Stimulated activated CD4-positive, alpha-beta T cell treated with anti-CD3 and anti-CD28 coated beads, Interleukin-12 subunit alpha, Interleukin-12 subunit beta, amount 100 ng/mL, for 4 hours (primary cell): Measurements from ENCODE around the gene CDK12.
"Not testable (repeated sequence)": the region's sequence is repeated elsewhere in the genome, so short reads cannot be mapped to it uniquely, and the experiment has no call there.

ENCODE experiments used
- DNase-seq: peaks from one replicate; pipeline ENCODE4 v3.0.0-alpha.2; 2020

CDK12 gene

DNA sequence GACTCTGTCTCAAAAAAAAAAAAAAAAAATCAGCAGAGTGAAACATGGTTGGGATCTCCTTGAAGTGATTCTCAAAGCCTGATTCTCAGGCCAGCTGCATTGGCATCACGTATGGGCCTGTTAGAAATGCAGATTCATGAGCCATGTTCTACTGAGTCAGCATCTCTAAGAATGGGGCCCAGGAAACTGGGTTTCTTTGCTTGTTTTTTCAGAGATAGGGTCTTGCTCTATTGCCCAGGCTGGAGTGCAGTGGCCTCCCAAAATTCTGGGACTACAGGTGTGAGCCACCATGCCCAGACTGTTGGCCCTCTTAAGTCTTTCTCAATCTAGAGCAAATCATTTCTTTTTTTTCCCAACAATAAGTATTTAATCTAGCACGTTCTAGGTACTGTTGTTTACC is 47.7 kb downstream of the CDK12 start:
- no peak for DNase-seq

DNA sequence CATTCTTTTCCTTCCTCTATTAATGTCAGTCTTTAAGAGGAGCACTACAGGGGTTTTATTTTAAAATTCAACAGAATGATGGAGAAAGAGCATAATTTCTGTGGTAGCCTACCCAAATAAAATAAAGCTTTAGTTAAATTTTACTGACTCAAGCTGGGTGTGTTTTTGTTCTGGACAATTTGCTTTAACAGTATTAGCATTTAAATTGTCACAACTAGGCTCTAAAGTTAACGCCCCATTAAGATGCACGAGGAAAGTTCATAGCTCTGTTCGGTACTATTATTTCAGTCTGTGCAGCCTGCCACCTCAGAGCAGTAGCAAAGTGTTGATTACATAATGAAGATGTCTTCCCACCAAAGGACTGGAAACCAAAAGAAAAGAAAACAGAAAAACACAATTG is 52.0 kb downstream of the CDK12 start:
- no peak for DNase-seq

DNA sequence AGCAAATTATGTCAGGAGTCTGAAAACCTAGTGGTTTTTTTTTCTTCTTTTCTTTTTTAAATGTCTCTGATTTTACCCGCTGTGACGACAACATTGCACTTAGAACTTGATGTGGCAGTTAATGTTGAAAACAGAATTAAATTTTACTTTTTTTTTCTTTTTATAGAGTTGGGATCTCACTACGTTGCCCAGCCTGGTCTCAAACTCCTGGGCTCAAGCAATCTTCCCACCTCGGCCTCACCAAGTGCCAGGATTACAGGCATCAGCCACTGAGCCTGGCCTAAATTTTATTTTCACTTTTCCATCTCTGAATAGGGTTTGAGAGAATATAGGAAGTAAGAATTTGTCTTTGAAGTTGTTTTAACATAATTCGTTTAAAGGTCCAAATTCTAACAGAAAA is 52.6 kb downstream of the CDK12 start:
- no peak for DNase-seq

DNA sequence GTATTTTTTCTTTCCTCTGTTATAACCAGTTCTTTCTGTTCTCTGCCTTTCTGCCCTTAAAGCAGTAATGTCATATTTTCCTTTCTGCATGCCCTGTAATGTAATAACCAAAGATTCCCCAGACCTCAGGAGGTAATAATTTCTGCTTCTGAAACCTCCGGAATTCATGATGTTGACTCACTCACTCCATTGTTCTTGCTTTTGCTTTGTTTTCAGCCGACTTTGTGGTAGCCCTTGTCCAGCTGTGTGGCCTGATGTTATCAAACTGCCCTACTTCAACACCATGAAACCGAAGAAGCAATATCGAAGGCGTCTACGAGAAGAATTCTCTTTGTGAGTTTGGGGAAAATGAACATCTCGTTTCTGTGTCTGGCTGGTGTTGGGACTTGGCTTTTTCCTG is 55.9 kb downstream of the CDK12 start:
- DNase-seq = no peak

DNA sequence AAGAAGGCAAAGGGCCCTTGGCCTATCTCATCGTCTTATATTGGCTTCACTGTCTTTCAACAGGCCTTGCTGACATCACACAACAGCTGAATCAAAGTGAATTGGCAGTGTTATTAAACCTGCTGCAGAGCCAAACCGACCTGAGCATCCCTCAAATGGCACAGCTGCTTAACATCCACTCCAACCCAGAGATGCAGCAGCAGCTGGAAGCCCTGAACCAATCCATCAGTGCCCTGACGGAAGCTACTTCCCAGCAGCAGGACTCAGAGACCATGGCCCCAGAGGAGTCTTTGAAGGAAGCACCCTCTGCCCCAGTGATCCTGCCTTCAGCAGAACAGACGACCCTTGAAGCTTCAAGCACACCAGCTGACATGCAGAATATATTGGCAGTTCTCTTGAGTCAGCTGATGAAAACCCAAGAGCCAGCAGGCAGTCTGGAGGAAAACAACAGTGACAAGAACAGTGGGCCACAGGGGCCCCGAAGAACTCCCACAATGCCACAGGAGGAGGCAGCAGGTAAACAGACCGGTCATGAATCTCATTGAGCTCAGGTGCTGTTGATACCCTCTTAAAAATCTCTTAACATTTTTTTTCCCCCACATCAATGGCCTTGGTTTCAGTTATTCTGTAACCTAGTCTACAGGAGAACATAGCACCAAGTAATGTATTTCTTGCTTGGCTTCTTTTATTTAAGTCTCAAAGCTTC is 64.7 kb downstream of the CDK12 start:
- no peak for DNase-seq

DNA sequence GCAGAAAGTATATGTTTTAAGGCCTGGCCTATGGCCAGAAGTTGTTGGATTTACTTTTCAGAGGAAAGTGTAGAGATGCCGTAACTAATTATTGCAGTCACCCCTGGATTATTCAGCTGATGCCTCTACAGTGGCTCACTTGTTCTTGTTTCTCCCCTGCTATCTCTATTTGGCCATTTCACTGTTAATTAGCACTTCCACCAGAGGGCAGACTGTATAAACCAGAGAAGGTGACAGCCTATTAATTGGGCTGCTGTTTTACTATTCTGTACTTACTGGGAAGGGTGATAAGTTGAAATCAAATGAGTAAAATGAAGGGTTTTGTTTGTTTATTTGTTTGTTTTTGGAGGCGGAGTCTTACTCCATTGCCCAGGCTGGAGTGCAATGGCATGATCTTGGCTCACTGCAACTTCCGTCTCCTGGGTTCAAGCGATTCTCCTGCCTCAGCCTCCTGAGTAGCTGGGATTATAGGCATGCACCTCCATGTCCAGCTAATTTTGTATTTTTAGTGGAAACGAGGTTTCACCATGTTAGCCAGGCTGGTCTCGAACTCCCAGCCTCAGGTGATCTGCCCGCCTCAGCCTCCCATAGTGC is 66.0 kb downstream of the CDK12 start:
- no peak for DNase-seq

DNA sequence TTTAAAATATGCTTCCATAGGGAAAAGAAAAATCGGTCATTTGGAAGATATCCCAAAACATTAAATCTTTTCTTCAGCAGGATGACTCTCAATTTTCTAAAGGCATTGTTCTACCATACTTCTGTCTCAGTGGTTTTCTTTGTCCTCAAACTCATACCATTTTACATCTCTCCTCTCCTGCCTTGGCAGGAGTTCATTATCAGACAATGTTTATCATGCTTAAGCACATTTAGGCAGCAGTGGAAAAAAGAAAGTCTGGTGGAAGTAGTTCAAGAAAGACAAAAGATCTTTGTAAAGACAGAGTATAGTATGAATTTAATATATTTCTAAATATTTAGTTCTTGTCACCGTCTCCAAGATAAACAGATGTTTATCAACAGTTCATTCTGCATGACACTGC is 68.2 kb downstream of the CDK12 start:
- DNase-seq = no peak

DNA sequence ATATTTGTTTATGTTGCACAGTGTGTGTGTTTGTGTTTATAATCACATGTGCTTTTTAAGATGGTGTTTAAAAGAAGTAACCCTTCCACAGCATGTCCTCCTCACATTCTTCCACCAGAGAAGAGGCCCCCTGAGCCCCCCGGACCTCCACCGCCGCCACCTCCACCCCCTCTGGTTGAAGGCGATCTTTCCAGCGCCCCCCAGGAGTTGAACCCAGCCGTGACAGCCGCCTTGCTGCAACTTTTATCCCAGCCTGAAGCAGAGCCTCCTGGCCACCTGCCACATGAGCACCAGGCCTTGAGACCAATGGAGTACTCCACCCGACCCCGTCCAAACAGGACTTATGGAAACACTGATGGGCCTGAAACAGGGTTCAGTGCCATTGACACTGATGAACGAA is 69.2 kb downstream of the CDK12 start:
- no peak for DNase-seq

DNA sequence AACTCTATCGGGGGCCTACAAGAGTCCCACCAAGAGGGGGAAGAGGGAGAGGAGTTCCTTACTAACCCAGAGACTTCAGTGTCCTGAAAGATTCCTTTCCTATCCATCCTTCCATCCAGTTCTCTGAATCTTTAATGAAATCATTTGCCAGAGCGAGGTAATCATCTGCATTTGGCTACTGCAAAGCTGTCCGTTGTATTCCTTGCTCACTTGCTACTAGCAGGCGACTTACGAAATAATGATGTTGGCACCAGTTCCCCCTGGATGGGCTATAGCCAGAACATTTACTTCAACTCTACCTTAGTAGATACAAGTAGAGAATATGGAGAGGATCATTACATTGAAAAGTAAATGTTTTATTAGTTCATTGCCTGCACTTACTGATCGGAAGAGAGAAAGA is 70.0 kb downstream of the CDK12 start:
- DNase-seq = no peak

DNA sequence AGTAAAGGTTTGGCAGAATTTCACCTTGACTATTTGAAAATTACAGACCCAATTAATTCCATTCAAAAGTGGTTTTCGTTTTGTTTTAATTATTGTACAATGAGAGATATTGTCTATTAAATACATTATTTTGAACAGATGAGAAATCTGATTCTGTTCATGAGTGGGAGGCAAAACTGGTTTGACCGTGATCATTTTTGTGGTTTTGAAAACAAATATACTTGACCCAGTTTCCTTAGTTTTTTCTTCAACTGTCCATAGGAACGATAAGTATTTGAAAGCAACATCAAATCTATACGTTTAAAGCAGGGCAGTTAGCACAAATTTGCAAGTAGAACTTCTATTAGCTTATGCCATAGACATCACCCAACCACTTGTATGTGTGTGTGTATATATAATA is 72.6 kb downstream of the CDK12 start:
- no peak for DNase-seq

DNA sequence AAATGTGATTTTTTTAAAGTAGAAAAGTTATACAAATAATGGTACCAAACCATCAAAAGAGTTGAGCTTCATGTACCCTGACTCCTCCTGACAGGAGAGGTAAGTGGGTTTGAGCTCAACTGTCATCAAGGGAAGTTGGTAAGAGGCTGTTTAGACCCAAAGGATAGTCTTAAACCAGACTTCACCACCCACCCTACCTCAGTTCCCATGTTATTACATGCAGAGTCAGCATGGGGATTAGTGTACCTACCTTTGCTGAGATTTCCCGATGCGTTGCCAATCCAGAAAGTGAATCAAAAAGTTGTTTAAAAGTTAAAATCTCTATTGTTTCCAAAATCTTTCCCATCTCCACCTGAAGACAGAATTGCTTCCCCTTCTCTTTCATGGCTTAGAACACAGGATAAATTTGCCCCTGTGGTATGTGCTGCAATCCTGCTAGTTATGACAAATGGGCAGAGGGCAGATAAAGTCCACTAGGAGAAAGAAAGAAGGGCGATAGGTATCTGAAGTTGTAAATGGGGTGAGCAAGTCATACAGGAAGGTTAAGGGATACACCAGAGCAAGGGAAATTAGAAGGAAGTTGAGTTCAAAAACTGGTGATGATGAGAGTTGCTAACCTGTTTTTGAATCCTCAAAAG is 73.6 kb downstream of the CDK12 start:
- no peak for DNase-seq

DNA sequence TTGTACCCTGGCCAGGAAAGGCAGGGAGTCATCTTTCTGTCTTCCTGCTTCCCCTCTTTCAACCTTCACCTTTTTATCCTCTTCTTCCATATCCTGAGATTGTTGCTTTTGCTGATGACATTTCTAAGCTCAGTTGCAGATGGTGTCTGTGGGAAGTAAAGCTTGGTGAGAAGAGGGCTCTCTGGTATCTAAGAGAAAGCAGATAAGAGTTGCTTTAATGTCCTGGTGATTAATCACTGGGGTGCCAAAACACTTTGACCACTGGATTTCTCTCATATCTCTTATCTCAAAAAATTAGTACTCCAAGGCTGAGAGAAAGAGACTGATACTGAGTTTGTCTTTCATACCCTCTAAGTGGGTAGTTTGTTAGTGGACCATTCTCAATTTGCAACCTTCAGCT is 75.2 kb downstream of the CDK12 start:
- no peak for DNase-seq

DNA sequence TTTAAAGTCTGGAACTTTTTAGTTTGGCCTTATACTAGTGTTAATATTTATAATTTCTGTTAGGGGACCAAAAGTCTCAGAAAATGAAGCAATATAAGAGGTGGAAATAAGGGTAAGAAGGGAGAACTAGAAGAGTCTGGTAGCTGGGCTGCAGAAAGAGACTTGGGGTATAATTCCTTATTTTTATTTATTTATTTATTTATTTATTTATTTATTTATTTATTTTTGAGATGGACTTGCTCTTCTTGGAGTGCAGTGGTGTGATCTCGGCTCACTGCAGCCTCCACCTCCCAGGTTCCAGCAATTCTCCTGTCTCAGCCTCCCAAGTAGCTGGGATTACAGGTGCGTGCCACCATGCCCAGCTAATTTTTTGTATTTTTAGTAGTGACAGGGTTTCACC is 76.1 kb downstream of the CDK12 start:
- not testable (repeated sequence) for DNase-seq

DNA sequence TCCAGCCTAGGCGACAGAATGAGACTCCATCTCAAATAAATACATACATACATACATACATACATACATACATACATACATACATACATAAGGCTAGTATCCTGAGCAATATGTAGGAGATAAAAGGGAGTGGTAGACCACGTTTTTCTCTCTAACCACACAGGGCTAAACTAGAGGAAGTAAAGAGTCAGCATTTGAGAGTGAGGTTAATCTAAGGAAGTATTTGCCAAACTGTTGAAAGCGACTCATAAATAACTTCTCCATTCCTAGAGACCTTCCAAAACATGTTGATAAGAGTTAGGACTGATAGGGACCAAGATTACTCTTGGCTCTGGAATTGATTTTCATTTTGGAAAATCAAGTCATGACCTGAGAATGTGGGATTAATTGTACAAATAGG is 77.6 kb downstream of the CDK12 start:
- no peak for DNase-seq

DNA sequence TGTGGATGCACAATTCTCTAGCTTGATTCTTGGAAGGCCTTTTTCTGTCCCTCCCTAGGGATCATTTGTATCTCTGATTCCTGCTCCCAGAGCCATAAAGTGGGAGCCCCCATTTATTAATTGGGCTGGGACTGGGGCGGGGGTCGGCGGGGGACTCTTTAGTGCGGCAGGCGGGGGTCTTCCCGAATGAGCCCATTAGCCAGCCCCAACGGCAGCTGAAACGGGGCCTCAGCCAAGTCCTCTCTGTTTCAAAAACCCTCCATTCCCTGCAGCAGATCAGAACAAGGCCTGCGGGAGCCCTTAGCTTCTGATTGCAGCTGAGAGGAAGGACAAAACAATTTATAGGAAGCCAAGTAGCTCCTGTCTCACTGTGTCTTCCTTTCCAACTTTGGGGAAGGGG is 79.3 kb downstream of the CDK12 start:
- no peak for DNase-seq

DNA sequence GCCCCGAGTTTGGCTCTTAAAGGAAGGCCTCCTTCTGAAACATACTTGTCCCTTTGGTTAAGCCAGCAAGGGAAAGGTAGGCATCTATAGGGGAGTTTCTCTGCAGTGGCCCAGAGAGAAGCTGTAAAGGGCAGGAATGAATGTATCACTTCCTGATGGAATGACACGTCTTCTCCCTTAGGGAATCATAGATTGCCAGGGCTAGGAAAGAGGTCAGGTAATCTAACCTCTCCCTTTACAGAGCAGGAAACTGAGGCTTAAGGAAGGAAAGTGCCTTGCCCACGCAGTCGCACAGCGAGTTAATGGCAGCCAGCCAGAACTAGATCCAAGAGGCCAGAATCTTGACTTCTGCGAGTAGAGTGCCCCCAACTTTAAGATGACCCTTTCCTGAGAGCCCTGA is 80.4 kb downstream of the CDK12 start:
- no peak for DNase-seq

DNA sequence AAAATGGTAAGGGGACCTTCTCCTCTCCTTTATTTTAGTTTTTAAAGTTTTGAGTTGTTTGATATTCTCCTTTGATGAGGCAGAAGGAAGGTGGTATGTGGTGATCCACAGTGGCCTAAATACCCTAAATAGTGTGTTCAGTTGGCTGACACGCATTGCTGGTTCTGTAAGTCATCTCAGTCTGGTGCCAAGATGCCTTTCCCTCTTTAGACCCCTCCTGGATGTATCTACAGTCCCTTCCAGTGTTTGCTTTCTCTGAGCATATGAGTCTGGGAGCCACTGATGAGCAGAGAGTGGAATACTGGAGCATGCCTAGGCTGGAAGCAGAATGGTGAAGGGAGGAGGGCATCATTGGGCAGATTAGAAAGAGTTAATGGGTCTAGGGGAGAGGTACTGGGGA is 81.9 kb downstream of the CDK12 start:
- no peak for DNase-seq

DNA sequence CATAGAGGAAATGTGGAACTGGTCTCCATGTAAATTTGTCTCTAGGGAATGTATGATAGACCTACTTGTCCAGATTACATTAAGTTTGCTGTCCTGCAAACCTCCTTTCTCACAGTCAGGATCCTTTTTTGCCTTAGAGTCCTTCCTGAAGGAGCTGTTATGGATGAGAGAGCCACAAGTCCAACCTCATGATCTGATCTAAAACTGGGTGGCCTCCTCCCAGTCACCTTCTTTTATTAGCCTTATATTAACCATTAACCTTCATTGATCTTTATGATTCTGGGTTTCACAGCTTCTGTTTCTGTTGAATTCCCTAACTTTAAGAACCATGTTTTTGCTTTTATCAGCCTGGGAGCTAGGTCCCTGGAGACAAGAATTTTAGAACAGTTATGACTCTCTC is 82.4 kb downstream of the CDK12 start:
- DNase-seq = no peak

DNA sequence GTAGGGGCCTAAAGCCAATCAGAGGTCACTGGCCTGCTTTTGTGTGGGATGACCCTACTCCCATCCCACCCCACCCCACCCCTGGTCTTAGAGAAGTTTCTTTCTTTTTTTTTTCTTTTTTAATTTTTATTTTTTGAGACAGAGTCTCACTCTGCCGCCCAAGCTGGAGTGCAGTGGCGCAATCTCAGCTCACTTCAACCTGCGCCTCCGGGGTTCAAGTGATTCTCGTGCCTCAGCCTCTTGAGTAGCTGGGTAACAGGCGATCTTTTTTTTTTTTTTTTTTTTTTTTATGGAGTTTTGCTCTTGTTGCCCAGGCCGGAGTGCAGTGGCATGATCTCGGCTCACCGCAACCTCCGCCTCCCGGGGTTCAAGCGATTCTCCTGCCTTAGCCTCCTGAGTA is 83.1 kb downstream of the CDK12 start:
- not testable (repeated sequence) for DNase-seq

DNA sequence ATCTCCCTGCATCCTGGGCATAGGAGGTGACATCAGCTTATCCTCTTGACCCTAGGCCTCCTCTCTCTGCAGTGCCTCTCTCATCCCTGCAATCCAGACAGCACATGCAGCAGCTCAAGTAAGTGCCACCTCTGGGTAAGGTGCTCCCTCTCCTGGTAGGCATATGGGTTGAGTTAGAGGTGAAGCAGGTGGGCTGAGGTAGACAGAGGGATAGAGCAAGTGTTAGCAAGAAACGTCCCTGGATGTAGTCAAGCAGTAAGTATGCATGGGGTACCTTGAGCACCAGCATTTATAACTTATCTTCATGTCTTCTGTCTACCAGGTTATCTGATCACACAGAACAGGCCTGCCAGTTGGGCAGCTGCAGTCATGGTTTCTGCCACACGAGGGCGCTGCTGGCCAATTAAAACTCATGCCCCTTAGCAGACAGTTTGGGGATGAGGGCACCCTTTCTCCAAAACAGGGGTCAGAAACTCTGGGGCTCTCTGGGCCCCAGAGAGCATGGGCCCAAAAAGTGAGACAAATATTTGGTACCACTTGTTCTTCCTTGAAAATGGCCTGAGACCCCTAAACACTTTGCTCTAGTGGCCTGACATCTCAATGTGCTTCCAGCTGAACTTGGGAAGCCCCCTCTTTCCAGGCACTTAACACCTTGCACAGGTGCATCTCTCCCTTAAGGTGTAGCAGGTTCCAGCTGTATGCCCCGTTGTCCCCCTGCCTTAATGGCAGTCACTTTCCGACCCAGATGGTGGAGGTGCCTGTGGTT is 86.6 kb downstream of the CDK12 start:
- peak; percentile 76 for DNase-seq

DNA sequence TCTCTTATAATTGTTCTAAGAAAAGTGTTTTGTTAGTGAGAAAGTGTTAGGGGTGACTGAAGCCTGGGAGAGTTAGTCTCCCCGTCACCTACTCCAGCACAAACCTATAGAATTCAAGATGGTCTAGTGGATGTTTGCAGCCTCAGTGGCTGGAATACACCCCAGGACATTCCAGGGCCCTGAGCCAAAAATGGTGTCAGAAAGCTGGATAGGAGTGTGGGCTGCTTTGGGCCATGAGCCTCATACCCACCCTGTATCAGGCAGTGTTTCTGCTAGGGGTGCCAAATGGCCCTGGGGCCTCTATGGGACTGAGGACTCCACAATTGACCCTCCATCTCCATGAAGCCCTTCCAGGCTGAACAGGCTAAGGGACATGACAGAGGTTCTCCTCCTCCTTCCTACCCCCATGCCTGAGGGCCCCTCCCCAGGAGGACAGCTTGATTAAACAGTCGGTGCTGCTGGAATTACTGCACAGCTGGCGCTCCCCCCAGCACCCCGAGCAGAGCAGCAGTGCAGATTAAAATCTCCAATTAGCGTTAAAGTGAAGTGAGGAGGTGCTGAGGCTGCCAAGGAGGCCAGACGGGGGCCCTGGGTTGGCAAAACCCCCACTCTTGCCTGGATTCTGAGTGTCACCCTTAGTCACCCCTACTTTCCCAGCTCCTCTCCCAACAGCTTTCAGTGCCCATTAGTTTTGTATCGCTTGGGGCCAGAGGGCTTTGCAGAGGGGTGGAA is 87.4 kb downstream of the CDK12 start:
- DNase-seq = no peak

DNA sequence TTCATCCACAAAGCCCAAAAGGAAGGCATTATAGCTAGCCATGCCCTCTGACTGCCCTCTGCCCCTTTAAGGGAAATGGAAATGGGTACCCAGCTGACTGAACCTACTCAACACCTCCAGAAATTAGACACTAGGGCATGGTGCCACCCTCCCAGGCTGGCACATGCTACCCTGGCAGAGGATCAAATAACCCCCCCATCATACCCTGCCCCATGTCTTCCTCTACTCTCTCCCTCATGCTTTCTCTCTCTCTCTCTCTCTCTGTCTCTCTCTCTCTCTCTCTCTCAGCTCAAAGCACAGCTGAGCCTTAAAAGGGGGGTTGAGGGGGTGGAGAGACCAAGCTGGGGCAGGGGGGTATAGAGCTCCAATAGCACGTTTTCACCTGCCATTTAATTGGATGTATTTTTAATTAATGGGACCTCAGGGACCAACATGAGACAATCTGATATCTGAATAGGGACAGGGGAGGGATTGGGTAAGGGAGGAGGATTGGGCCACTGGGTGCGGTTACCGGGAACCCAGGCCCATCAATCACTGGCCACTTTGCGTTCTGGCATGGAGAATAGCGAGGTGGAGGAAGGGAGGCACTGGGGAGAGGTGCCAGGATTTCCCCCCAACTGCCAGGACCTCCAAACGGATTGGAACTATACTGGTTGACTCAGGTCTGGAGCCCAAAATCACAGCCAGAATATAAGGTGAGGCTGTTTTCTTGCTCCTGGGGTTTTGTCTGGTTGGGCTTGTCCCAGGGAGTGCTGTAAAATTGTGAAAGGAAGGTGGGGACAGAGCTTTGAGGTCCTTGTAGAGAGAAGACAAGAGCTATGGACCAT is 88.7 kb downstream of the CDK12 start:
- DNase-seq = no peak
